GM19463 (cell line): ENCODE data around the gene HSD11B1.

Source experiments
- ATAC-seq: cut with Tn5 transposase; IDR thresholded peaks from one replicate; pipeline ENCODE4 v1.9.1; 2021; ENCODE audit warnings: mild to moderate bottlenecking, moderate library complexity; ENCODE audit not compliant: unreplicated experiment

Gene HSD11B1

GRCh38 chr1:209723756-209724693 lies 19.4 kb downstream of the HSD11B1 start:
- ATAC-seq = peak; percentile 74

- no peak for ATAC-seq
Observed at GRCh38 chr1:209727286-209727685, 22.6 kb downstream of the HSD11B1 start.

DNA sequence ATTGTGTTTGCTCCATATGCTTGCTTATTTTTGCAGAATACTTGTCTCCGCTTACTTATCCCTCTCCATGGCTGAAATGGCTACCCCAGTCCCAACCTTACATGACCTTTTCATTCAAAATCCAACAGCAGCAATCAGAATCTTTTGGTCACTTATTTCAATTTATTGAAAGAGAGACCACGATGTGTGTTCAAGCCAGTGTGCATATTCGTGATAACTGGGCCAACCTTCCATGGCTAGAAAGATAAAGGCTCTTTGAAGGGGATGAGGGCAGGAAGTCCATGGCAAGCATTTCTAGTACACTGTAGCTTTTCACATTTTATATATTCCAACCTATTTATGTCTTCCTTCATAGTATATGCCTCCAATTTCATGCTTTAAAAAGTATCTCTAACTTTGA lies 23.1 kb downstream of the HSD11B1 start:
- ATAC-seq = no peak

DNA sequence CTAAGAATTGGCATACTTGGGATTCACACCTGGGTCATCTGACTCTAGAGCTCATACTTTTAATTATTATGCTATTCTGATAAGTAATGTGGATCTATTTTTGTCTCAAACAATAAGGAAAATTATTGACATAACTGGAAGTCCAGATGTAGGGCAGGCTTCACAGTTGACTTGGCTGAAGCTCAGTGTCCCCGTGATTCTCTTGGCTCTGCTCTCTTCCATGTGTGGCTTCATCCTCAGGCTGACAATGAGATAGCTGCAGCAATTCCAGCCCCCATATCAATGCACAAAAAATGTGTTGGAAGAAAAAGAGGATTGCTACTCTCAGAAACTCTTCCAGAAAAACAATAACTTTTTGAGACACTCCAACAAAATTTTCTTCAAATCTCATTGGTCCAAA lies 23.8 kb downstream of the HSD11B1 start:
- no peak for ATAC-seq

DNA sequence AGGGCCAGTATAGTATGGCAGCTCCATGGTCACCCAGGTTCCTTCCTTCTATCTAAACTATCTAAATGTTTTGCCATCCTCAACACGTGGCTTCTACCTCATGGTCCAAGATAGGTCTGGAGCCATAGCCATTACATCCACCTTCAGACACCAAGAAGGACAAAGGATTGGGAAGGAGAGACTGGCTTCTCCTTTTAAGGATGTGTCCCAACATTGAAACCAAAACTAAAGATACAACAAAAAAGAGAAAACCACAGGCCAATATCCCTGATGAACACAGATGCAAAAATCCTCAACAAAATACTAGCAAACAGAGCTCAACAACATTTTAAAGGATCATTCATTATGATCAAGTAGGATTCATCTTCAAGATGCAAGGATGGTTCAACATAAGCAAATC lies 24.8 kb downstream of the HSD11B1 start:
- no peak for ATAC-seq

- ATAC-seq = no peak
Observed at GRCh38 chr1:209732725-209733124, 28.1 kb downstream of the HSD11B1 start.

- no peak for ATAC-seq
Observed at GRCh38 chr1:209733409-209734192, 29.0 kb downstream of the HSD11B1 start.

DNA sequence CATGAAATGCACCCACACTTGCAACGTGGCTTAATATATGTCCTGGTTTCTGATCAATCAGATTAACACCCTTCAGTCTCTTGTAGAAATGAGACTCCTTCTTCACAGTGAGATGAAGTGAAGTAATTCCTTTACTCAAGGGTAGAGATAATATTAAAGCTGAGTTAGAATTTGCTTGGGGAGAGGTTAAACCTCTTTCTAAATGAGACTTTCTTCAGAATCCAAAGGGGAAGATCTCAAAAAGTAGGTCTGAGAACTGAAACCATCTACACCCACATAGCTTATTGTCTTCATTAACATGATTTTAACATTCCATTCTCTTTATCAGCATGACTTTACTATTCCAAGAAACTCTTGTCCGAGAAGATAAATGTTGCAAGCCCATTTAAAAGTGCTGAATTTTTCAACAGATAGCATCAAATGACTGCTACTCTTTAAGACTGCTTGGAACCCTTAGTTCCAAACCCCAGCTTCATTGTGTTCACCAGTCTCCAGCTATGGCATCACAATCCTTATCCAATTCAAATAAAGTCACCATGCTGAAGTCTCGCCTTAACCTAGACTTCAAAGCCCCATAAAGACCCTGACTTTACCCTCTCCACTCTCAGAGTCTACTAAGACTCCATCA lies 32.0 kb downstream of the HSD11B1 start:
- ATAC-seq = no peak

DNA sequence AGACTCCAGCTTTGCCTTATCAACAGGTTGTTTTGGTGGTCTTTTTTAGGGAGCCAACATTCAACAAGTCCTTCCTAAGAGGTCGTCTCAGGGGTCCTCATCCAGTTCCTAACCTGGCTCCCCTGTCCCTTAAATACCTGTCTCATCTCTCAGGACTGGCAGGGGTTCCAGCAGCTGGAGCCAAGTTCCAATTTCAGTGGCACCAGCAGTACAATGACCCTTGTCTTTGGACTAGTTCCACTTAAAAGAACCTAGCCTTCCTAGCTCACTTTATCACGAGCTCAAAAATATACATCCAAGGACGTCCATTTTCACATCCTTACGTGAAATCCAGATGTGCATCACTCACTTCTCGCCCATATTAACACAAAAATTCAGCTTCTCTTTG lies 32.5 kb downstream of the HSD11B1 start:
- no peak for ATAC-seq

DNA sequence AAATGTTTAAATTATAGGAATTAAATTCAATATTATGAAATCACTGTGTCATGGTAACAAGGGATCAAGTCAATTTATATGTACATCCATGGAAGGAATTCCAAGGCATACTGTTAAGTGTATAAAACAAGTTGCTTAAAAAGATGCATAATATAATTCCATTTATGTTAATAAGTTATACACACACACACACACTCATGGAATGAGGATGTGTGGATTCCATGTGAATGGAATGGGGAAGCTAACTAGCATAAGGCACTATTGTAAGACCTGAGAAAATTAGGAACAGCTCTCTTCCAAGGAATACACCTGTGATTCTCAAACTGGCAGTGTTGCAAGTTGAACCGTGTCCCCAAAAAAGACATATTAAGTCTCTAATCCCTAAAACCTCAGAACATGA lies 33.6 kb downstream of the HSD11B1 start:
- no peak for ATAC-seq

DNA sequence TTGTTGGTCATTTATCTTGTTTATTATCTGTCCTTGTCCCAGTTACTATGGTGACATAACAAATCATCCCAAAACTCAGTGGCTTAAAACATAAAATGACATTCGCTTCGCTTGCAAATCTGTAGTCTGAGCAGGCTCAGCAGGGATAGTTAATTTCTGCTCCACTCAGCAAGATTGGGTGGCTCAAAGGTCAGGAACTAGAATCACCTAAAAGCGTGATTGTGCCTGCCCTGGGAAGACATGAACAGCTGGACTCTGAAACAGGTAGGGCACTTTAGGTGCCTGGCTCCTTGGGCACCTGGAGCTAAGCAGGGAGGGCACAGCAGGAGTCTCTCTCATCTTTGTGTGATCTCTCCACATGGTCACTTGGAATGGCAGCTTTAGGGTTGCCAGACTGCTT lies 36.5 kb downstream of the HSD11B1 start:
- no peak for ATAC-seq

GRCh38 chr1:209741889-209742288 lies 37.2 kb downstream of the HSD11B1 start:
- ATAC-seq = no peak

DNA sequence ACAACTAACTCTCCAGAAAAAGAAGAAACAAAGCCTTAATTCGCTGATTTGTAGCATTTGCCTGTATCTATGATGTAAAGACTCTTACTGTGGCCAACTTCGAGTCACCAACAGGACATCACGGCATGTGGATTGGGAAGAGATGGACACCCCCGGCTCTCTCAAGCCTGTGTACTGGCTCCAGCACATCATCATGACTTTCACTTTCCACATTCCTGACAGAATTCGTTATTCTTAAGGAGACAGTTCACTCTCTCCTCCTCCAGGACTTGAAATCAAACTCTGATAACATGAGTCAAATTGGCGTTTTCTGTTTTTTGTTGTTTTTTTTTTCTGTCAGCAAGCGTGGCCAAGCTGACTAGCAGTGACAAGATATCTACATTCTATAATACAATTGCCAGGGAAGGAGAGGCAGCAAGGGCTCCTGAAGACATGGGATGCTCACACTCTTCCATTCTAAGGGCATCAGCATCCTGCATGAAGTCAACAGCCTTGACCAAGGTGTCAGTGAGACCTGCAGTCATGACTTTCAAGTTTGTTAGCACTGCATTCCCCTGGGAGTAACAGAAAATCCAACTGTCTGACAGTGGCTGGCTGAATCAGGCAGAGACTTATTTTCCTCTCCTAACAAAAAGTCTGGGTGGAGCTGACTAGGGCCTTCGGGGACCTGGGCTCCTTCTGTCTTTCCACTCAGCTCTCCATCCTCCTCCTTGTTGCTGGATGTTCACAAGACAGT lies 37.9 kb downstream of the HSD11B1 start:
- ATAC-seq = no peak

- ATAC-seq = no peak
Observed at GRCh38 chr1:209743145-209743482, 38.5 kb downstream of the HSD11B1 start.

GRCh38 chr1:209746451-209747165 lies 42.0 kb downstream of the HSD11B1 start:
- ATAC-seq = no peak

DNA sequence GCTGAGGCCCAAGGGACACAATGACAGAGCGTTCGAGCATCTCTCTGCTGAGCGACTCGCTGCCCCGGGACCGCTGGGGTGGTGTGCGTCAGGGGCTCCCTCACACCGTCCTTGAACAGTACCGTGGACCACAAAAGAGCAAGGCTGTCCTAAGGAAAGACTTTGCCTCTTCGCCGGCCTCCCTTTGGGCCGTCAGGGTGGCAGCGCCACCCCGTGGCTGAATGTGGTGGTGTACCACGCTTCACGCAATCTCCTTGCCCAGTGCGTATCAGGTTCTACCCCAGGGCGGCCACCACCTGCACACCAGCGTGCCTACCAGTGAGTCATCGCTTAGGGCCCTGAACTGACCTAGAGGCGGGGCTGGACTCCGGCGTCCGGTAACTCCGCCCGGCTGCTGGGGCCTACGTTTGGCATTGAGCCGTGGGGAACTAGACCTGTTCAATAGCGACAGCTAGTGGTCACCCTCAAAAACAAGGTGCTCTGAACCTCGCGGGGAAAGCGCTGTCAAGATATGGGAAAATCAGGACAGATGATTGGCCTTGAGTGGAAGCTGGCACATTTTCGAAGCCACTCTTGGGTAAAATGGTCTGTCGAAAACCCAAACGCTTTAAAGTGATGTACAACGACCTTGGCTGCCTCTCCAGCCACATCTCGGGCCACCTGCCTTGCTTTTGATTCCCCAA lies 43.1 kb downstream of the HSD11B1 start:
- ATAC-seq = peak; percentile 70

- no peak for ATAC-seq
Observed at GRCh38 chr1:209748620-209749019, 44.0 kb downstream of the HSD11B1 start.

- ATAC-seq = no peak
Observed at GRCh38 chr1:209749205-209749604, 44.6 kb downstream of the HSD11B1 start.

GRCh38 chr1:209749670-209750323 lies 45.2 kb downstream of the HSD11B1 start:
- no peak for ATAC-seq
